ENCODE data around the gene CLPTM1L. TPM values are rescaled to one million over a fixed set of nuclear protein-coding genes. Genes with fewer than 3 reads are reported as not detected.

CLPTM1L gene
- total RNA-seq, 2 experiments from 2014 or later: 395 TPM

DNA sequence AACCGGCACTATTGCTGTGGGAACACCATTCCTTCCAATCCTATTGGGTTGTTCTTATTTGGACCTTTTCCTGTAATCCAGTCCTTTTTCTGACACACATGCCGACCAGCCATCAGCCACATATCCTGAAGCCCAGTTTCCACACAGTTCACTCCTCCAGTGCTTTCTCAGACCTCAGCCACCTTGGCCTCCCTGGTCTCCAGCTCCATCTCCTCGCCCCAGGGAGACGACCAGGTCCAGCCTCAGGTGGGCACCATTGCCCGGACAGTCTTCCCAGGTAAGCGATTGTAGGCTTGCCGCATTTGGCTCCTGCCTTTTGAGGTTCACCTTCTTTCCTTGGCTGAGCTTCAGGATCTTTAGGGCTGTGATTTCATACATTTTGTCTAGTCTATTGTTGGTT lies 34.8 kb downstream of the CLPTM1L start:
- intact Hi-C loops (cut with micrococcal nuclease; ENCODE audit: unreplicated experiment): loop anchor here (10.0 kb wide), 2 partner anchors 215 to 485 kb away; partner anchors contain the start of genes LPCAT1 and MRPL36
- Histone ChIP-seq H3K4me3 (ENCODE audit: low read depth, low read length, poor library complexity, severe bottlenecking) (no peak overlapping the region), H3K4me1 (ENCODE audit: insufficient read depth, low read length, poor library complexity, severe bottlenecking) (peaks cover 67% of the 10 kb centered on the region), H2AFZ (ENCODE audit: low read length) (no peak overlapping the region), H4K20me1 (ENCODE audit: insufficient read depth, low read length) (no peaks in the 10 kb centered on the region), H3K27ac (ENCODE audit: low read depth, low read length, poor library complexity, severe bottlenecking) (peak overlapping the region; percentile 100), H3K36me3 (ENCODE audit: insufficient read depth, low read length) (peaks cover 32% of the 10 kb centered on the region), H3K9me2 (ENCODE audit: insufficient read depth, low read length) (no peaks in the 10 kb centered on the region), H3K9me3 (ENCODE audit: low read length) (peaks cover 31% of the 10 kb centered on the region), H3K4me2 (ENCODE audit: low read length) (no peak overlapping the region), H3K79me2 (ENCODE audit: insufficient read depth, low read depth, low read length) (peaks cover 8% of the 10 kb centered on the region; the same call in 1 of the 2 replicates)
- POLR2A ChIA-PET: interaction anchor here (0.8 to 2.0 kb wide), 7 partner anchors 9 to 33 kb away, joined by 3 to 9 read pairs (median 6); no protein-coding TSS in a partner anchor
- CTCF ChIA-PET (ENCODE audit: unreplicated experiment): no interaction called here
- no TSS peak for BruUV-seq (replicated peaks)
- no peak for DNase-seq (ENCODE audit: low spot score)
- TF ChIP-seq, protein P1, sequence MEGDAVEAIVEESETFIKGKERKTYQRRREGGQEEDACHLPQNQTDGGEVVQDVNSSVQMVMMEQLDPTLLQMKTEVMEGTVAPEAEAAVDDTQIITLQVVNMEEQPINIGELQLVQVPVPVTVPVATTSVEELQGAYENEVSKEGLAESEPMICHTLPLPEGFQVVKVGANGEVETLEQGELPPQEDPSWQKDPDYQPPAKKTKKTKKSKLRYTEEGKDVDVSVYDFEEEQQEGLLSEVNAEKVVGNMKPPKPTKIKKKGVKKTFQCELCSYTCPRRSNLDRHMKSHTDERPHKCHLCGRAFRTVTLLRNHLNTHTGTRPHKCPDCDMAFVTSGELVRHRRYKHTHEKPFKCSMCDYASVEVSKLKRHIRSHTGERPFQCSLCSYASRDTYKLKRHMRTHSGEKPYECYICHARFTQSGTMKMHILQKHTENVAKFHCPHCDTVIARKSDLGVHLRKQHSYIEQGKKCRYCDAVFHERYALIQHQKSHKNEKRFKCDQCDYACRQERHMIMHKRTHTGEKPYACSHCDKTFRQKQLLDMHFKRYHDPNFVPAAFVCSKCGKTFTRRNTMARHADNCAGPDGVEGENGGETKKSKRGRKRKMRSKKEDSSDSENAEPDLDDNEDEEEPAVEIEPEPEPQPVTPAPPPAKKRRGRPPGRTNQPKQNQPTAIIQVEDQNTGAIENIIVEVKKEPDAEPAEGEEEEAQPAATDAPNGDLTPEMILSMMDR (conservative IDR thresholded peaks at IDR 0.05; ENCODE audit: low read length): no peak
- no peak for TF ChIP-seq EZH2phosphoT487 (IDR thresholded peaks at IDR 0.05; ENCODE audit: borderline replicate concordance, low read depth, low read length)

DNA sequence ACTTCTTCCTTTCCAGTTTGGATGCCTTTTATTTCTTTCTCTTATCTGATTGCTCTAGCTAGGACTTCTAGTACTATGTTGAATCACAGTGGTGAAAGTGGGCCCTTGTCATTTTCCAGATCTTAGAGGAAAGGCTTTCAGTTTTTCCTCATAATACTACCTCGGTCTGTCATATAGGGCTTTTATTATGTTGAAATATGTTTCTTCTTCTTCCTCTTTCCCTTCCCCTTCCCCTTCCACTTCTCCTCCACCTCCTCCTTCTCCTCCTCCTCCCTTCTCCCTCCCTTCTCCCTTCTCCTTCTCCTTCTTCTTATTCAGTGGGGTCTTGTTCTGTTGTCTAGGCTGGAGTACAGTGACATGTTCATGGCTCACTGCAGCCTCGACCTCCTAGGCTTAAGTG lies 40.9 kb downstream of the CLPTM1L start:
- H3K4me3 ChIP-seq (ENCODE audit: low read depth, low read length, poor library complexity, severe bottlenecking): no peak overlapping the region
- H3K27ac ChIP-seq (ENCODE audit: low read depth, low read length, poor library complexity, severe bottlenecking): peak overlapping the region; percentile 44
- POLR2A ChIA-PET: interaction anchor here (0.6 to 2.1 kb wide), 3 partner anchors 8 to 262 kb away, joined by 3 to 10 read pairs (median 4); no protein-coding TSS in a partner anchor
- CTCF ChIA-PET (ENCODE audit: unreplicated experiment): no interaction called here
- H3K4me2 ChIP-seq (ENCODE audit: low read length): 0 out of 2 replicates have a peak overlapping the region, but pooled peaks have one; percentile 14
- H3K36me3 ChIP-seq (ENCODE audit: insufficient read depth, low read length): peaks cover 14% of the 10 kb centered on the region
- peaks cover 62% of the 10 kb centered on the region for H3K4me1 ChIP-seq (ENCODE audit: insufficient read depth, low read length, poor library complexity, severe bottlenecking)
- no peak for DNase-seq (ENCODE audit: low spot score)
- no peaks in the 10 kb centered on the region for H4K20me1 ChIP-seq (ENCODE audit: insufficient read depth, low read length)
- peak overlapping the region; percentile 22; the same call in 1 of the 2 replicates for H2AFZ ChIP-seq (ENCODE audit: low read length)
- H3K79me2 ChIP-seq (ENCODE audit: insufficient read depth, low read depth, low read length): no peaks in the 10 kb centered on the region
- peaks cover 22% of the 10 kb centered on the region; the same call in 1 of the 2 replicates for H3K9me3 ChIP-seq (ENCODE audit: low read length)
- no peak for TF ChIP-seq EZH2phosphoT487 (IDR thresholded peaks at IDR 0.05; ENCODE audit: borderline replicate concordance, low read depth, low read length)
- TF ChIP-seq, protein P1 (conservative IDR thresholded peaks at IDR 0.05; ENCODE audit: low read length): no peak
- no TSS peak for BruUV-seq (replicated peaks)
- intact Hi-C loops (cut with micrococcal nuclease; ENCODE audit: unreplicated experiment): no loop called here
- no peaks in the 10 kb centered on the region for H3K9me2 ChIP-seq (ENCODE audit: insufficient read depth, low read length)

GRCh38 chr5:1302258-1302657 lies 42.6 kb downstream of the CLPTM1L start:
- Histone ChIP-seq H3K36me3 (ENCODE audit: insufficient read depth, low read length) (peaks cover 10% of the 10 kb centered on the region), H3K4me3 (ENCODE audit: low read depth, low read length, poor library complexity, severe bottlenecking) (no peak overlapping the region), H4K20me1 (ENCODE audit: insufficient read depth, low read length) (no peaks in the 10 kb centered on the region), H3K9me3 (ENCODE audit: low read length) (peaks cover 18% of the 10 kb centered on the region; the same call in 1 of the 2 replicates), H3K9me2 (ENCODE audit: insufficient read depth, low read length) (no peaks in the 10 kb centered on the region), H3K4me2 (ENCODE audit: low read length) (no peak overlapping the region), H2AFZ (ENCODE audit: low read length) (no peak overlapping the region), H3K27ac (ENCODE audit: low read depth, low read length, poor library complexity, severe bottlenecking) (no peak overlapping the region), H3K4me1 (ENCODE audit: insufficient read depth, low read length, poor library complexity, severe bottlenecking) (peaks cover 79% of the 10 kb centered on the region), H3K79me2 (ENCODE audit: insufficient read depth, low read depth, low read length) (no peaks in the 10 kb centered on the region)
- no peak for DNase-seq (ENCODE audit: low spot score)
- ChIA-PET CTCF (ENCODE audit: unreplicated experiment) (no interaction called here), POLR2A (interaction anchor here (2.1 kb wide), 1 partner anchor 14 kb away, joined by 10 read pairs; no protein-coding TSS in a partner anchor)
- TF ChIP-seq, protein P1 (conservative IDR thresholded peaks at IDR 0.05; ENCODE audit: low read length): no peak
- TF ChIP-seq EZH2phosphoT487 (IDR thresholded peaks at IDR 0.05; ENCODE audit: borderline replicate concordance, low read depth, low read length): no peak
- intact Hi-C loops (cut with micrococcal nuclease; ENCODE audit: unreplicated experiment): no loop called here
- no TSS peak for BruUV-seq (replicated peaks)
